Heart left ventricle (tissue), 13 donors: ENCODE data around the gene TMEM92.

Experiments used
- CTCF ChIP-seq, 12 donors: fragments of 200-600 bp; sonication (generic) in 4 of 12; IDR thresholded peaks; one replicate each; pipeline versions ENCODE4 v1.5.0 to v1.8.0; 2018 to 2022; ENCODE audit warnings: antibody characterized with exemption in 12 of 12, mild to moderate bottlenecking in 5 of 12
- POLR2A ChIP-seq, 2 donors: fragments of 450-650 bp; IDR thresholded peaks; one replicate each; pipeline ENCODE4 v1.6.1; 2017; ENCODE audit warnings: antibody characterized with exemption in 2 of 2, mild to moderate bottlenecking in 2 of 2, moderate library complexity in 2 of 2
- donor health status: ischemic (EF 13 %, LVEDD 7.1; RV severe dilation, severe dysfunction).
- donor health status: DM: no; HTN: yes; CAD: no.
- donor health status: DM: no; HTN: no; CAD: no.
- donor health status: ischemic (EF 25% LVEDD 6.9; RV normal size, moderate dysfunction).
- donor health status: ischemic (EF 25% LVEDD 5.7; RV mildly dilated, moderate dysfunction).
- donor health status: ischemic (EF 35%, LVEDD 5.7; RV mildly dilated, moderate dysfunction).
- donor health status: nonischemic (EF 11% LVEDD 7.7; RV severe dilation, severe dysfunction).
- donor health status: DM: yes; HTN: yes; CAD: no.
- donor health status: PGD.
- donor health status: ischemic (EF 29% LVEDD 5.4; RV normal size, mild dysfunction).
- donor health status: nonischemic (EF 23%, LVEDD 6.1; RV moderate dilation, normal function).

GRCh38 chr17:50279639-50280038, 5.4 kb downstream of the TMEM92 start:
- no peak for TF ChIP-seq POLR2A (IDR thresholded peaks at IDR 0.05)
- no peak for TF ChIP-seq CTCF (IDR thresholded peaks at IDR 0.05)
